Measurements from ENCODE around the gene NIBAN1.

GRCh38 chr1:185017338-185017737 lies 43.0 kb upstream of the NIBAN1 start:
- no peak for TF ChIP-seq CTCF (IDR thresholded peaks at IDR 0.05; ENCODE audit: control extremely low read depth in 1 of 3, insufficient read depth in 1 of 3, low read depth in 1 of 3, low read length in 3 of 3)
- no peak for TF ChIP-seq POLR2A (IDR thresholded peaks at IDR 0.05; ENCODE audit: control extremely low read depth in 1 of 2, low read depth in 2 of 2, low read length in 2 of 2)
- TF ChIP-seq POLR2AphosphoS5 (IDR thresholded peaks at IDR 0.05; ENCODE audit: low read depth, low read length): no peak
- TF ChIP-seq CEBPB (IDR thresholded peaks at IDR 0.05; ENCODE audit: low read depth, low read length): no peak
- no peak for TF ChIP-seq RFX5 (IDR thresholded peaks at IDR 0.05; ENCODE audit: borderline replicate concordance, low read depth, low read length)
- TF ChIP-seq, protein P1, sequence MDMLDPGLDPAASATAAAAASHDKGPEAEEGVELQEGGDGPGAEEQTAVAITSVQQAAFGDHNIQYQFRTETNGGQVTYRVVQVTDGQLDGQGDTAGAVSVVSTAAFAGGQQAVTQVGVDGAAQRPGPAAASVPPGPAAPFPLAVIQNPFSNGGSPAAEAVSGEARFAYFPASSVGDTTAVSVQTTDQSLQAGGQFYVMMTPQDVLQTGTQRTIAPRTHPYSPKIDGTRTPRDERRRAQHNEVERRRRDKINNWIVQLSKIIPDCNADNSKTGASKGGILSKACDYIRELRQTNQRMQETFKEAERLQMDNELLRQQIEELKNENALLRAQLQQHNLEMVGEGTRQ (IDR thresholded peaks at IDR 0.05; ENCODE audit: low read length): no peak
- no peak for TF ChIP-seq SIRT6 (IDR thresholded peaks at IDR 0.05; ENCODE audit: low read length)
- TF ChIP-seq ZNF274 (IDR thresholded peaks at IDR 0.05; ENCODE audit: borderline replicate concordance, extremely low read depth, low read length): no peak
- TF ChIP-seq RXRA (IDR thresholded peaks at IDR 0.05; ENCODE audit: insufficient read depth, low read depth, low read length): no peak
- no peak for TF ChIP-seq PHF8 (conservative IDR thresholded peaks at IDR 0.05; ENCODE audit: low read depth, low read length)
- TF ChIP-seq KDM5A (IDR thresholded peaks at IDR 0.05; ENCODE audit: low read length): no peak
- TF ChIP-seq SIN3A (conservative IDR thresholded peaks at IDR 0.05 in 1 of 2, IDR thresholded peaks at IDR 0.05 in 1 of 2; ENCODE audit: low read depth in 1 of 2, low read length in 2 of 2): no peak
- TF ChIP-seq EZH2 (IDR thresholded peaks at IDR 0.05; ENCODE audit: low read depth, low read length, severe bottlenecking): no peak
- no peak for TF ChIP-seq ASH2L (IDR thresholded peaks at IDR 0.05; ENCODE audit: low read length)
